NCI-H345 treated with DMSO at 0.1 percent for 48 hours (cell line): ENCODE results near the gene OR4C12.
A peak's percentile ranks its signal among the peaks of the same experiment; 100 is the strongest.
"Not testable (repeated sequence)": the region's sequence is repeated elsewhere in the genome, so short reads cannot be mapped to it uniquely, and the experiment has no call there.

Source experiments
- DNase-seq: peaks from one replicate; lab custom pipeline; 2025; ENCODE audit not compliant: unreplicated experiment; lab: John Stamatoyannopoulos, UW

OR4C12 gene

DNA sequence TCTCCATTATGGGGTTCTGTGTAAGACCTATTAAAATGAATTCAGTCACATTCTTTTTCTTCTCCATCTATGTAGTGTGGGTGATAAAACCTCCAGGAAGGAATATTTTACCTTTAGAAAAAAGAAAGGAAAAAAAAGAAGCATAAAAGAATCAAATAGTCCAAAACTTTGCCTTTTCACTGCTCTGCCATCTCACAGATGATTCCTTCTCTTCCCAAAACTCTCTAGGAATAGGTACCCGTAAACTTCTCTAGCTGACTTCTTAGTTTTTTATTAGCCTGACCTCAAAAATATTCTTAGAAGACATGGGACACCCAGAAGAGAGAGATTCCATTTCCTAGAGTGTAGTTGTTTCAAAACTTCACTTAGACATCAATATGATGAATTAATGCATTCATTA, at the start of gene OR4C12:
OR4C12 (minus strand) TSS at position 101 of the 400 bp plus-strand sequence; CDS start at position 67, 34 bp downstream.
- DNase-seq = not testable (repeated sequence)

DNA sequence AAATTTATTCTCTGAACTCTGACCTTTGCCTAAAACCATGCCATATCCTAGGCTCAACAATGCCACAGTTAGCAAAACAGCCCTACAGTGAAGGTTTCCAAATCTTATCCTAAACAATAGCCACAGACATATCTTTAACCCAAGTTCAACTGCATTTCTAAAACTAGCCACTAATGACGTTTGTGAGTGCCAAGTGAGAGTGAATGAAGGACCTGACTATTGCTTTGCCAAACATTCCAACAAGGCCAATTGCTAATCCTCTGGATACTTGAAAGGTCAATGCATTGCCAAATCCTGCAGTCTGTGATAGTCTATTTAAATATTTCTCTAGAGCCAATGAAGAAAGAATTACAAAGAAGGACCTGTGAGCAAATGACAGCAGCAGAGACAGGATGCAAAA, 47.9 kb upstream of the OR4C12 start:
- no peak for DNase-seq

DNA sequence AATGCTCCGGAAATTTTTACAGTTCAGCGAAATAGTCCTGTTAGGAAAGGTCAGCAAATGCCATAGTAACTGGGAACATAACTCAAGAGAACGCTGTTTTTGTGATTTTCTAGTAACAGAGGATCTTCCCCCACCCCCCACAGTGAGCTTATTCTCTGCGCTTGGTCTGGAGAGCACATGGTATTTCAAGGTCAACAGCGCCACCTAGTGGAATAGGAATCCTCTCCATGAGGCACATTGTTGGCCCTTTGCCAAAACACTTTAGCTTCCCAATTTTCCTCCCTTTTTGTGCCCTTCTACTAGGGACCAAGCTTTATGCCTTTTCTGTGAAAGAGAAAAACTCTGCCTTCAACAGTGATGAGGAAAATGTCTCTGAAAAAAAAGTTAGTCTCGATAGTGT, 13.2 kb upstream of the OR4C12 start:
- peak; percentile 19 for DNase-seq

DNA sequence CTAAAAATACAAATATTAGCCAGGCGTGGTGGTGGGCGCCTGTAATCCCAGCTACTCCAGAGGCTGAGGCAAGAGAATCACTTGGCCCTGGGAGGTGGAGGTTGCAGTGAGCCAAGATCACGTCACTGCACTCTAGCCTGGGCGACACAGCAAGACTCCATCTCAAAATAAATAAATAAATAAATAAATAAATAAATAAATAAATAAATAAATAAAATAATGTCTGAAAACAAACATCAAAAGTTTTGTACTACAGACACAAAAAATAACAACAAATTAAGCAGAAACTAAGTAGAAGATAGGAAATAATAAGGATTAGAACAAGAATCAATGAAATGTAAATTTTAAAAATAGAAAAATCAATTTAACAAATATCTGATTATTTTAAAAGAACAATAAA, 8.9 kb downstream of the OR4C12 start:
- DNase-seq = not testable (repeated sequence)

DNA sequence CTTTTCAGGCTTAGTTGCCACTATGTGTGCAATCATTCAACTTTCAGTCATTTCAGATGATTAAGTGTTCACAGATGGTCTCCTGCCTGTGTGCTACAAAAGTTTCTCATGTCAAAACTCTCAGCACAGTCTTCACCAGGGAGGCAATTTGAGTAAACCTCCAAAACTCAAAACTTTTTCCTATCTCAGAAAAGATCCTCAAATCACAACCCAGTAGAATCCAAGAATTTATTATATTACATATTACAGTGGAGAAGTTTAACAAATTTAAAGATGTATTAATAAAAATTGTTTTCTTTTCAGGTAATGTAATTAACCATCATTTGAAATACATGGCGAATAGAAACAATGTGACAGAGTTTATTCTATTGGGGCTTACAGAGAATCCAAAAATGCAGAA, 30.2 kb downstream of the OR4C12 start, which contains the start of gene OR4C13:
OR4C13 (plus strand) TSS at position 301 of the 400 bp plus-strand sequence; CDS start at position 333, 32 bp downstream.
- DNase-seq = no peak

DNA sequence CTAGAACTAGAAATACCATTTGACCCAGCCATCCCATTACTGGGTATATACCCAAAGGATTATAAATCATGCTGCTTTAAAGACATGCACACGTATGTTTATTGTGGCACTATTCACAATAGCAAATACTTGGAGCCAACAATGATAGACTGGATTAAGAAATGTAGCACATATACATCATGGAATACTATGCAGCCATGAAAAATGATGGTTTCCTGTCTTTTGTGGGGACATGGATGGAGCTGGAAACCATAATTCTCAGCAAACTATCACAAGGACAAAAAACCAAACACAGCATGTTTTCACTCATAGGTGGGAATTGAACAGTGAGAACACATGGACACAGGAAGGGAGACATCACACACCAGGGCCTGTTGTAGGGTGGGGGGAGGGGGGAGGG, 33.6 kb downstream of the OR4C12 start:
- DNase-seq = not testable (repeated sequence)
